ENCODE data around the gene RANBP3.
"Not testable (repeated sequence)": the region's sequence is repeated elsewhere in the genome, so short reads cannot be mapped to it uniquely, and the experiment has no call there.

The RANBP3 gene

GRCh38 chr19:5896365-5897076 lies 81.4 kb downstream of the RANBP3 start:
- no peak for DNase-seq

GRCh38 chr19:5895890-5896289 lies 82.0 kb downstream of the RANBP3 start:
- DNase-seq: no peak

GRCh38 chr19:5895409-5895808 lies 82.5 kb downstream of the RANBP3 start:
- DNase-seq: no peak

DNA sequence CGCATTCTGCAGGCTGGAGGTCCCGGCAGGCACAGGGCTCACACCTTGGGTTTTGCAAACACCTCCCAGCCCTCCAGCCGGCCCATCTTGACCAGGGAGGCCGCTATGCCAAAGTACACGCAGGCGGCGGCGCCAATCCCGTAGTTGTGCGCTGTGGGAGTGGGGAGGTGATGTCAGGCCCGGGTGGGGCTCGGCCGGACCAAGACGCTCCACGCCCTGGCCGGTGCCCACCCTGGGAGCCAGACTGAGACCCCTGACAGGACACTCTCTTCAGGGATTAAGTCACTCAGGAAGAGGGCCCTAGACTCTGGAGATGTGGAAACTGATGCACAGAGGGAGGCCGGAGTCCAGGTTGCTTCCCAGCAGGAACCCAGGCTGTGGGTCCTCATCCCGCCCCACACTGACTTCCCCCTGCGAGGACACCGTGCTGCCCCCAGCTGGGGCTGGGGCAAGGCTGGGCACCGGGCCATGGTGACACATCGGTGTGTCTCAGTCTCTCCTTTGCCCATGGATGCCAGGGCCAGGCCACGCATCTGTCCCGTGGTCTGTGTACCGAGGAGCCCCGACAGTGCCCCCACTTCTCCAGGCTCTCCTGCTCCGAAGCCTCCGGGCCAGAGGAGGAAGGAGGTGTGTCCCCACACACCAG lies 83.1 kb downstream of the RANBP3 start:
- no peak for DNase-seq

DNA sequence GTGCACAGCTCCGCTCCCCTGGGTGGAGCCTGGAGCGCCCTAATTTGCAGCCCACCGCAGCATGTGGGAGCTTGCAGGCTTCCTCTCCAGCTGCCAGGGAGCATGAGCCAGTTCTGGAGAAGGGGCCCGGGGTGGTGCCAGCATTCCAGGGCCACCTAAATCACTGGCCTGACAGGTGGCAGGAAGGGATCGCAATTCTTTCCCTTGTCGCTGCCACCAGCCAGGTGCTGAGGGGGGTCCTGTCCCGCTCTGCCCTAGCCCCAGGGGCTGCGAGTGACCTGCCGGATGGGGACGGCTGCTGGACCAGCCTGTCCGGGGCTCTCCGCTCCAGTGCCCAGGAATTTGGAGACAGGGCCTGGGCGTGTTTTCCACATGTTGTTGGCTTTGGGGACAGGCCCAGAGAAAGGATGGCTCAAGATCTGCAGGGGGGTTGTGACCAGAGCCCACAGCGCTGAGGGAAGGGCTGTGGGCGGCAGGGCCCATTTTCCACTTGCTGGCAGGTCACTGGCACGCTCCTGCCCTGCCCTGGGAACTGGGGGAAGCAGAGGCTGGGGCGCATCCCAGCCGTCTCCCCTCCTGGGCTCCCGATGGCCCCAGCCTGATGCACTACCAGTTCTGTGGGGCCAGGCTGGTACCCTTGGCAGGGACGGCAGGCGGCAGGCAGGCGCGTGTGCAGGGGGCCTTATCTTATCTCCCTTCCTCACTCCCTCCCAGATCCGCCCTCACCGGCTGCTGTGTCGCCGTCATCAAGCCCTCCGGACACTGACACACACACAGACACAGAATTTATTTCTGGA lies 83.8 kb downstream of the RANBP3 start:
- no peak for DNase-seq

GRCh38 chr19:5893296-5893903 lies 84.5 kb downstream of the RANBP3 start:
- no peak for DNase-seq

DNA sequence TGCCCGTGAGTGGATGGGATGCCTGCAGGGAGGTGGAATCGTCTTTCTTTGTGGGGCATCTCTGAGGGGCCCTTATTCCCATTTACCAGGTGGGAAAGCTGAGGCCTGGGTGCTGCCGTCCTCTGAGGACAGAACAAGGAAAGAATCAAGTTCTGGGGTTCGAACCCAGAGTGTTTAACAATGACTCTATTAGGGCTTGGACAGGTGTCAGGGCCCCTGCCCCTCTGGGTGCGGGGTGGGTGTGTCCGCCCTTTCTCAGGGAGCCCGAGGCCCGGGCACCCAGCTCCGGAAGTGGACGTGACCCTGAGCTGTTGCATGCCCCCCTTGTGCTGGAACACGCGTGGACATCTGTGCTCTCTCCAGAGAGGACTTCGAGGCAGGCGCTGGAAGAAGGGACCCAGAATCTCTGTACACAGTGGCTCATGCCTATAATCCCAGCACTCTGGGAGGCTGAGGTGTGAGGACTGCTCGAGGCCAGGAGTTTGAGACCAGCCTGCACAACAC lies 85.1 kb downstream of the RANBP3 start:
- DNase-seq: no peak

DNA sequence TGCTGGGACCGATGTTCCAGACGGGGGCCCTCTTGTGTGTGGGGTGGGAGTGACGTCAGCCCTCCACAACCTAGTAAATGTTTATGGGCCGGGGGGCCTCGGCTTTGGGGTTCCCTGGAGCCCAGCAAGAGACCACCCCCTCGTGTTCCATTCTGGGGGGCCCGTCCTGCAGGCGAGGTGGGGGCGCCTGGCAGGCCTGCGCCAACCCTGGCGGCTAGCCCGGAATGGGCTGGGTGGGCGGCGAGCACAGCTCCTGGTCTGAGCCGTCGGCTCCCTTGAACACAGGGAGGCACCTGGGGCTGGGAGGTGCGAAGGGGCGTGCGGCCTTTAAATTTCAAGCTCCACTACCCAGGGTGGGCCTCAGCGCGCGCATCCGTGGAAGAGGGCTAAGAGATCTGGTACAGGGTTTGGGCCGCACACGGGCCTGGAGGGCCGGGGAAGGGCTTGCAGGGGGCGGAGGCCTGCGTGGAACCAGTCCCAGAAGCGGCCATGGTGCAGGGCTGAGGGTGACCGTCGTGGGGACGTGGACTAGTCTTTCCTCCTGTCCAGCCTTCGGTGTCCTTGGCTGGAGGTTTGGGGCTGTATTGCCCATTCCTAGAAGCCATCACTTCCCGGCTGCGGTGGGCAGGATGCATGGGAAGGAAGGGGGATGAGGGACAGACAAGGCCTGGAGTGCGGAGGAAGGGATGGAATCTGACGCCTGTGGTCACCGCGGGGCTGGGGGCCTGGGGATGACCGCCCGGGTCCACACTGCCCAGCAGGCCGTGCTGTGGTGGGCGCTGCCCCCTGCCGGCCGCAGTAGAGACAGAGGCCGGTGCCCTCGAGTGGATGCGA lies 85.8 kb downstream of the RANBP3 start:
- DNase-seq: peak; percentile 26 to 29

DNA sequence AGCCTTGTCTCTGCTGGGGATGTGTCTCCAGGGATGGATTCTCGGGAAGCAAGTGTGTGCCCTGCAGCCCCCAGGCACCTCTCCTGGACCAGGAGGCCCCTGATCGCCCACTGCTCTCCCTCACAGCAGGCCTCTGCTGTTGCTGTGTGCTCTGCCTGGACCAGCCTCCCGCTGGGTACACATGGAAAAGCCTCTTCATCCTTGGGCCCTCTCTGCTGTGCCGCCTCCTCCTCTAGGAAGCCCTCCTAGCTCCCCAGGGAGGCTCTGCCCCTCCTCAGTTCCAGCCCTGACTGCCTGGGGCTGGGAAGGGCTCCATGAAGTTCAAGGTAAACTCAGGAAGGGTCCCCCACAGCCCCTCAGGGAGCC lies 86.4 kb downstream of the RANBP3 start:
- no peak for DNase-seq

GRCh38 chr19:5890099-5890498 lies 87.8 kb downstream of the RANBP3 start:
- DNase-seq: no peak

GRCh38 chr19:5889288-5889971 lies 88.5 kb downstream of the RANBP3 start:
- DNase-seq: no peak

DNA sequence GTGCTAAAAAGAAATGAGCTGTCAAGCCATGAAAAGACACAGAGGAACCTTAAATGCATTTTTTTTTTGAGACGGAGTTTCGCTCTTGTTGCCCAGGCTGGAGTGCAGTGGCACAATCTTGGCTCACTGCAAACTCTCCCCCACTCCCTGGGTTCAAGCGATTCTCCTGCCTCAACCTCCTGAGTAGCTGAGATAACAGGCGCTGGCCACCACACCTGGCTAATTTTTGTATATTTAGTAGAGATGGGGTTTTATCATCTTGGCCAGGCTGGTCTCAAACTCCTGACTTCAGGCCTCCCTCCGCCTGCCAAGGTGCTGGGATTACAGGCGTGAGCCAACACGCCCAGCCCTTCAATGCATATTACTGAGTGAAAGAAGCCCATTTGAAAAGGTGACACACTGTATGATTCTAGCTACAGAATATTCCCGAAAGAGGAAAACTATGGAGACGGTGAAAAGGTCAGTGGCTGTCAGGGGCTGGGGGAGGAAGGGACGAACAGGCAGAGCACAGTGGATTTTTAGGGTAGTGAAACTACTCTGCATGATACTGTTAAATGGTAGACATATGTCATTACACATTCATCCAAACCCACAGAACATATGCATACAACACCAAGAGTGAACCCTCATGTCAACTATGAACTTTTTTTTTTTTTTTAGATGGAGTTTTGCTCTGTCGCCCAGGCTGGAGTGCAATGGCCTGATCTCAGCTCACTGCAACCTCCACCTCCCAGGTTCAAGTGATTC lies 93.7 kb downstream of the RANBP3 start:
- DNase-seq: not testable (repeated sequence)

DNA sequence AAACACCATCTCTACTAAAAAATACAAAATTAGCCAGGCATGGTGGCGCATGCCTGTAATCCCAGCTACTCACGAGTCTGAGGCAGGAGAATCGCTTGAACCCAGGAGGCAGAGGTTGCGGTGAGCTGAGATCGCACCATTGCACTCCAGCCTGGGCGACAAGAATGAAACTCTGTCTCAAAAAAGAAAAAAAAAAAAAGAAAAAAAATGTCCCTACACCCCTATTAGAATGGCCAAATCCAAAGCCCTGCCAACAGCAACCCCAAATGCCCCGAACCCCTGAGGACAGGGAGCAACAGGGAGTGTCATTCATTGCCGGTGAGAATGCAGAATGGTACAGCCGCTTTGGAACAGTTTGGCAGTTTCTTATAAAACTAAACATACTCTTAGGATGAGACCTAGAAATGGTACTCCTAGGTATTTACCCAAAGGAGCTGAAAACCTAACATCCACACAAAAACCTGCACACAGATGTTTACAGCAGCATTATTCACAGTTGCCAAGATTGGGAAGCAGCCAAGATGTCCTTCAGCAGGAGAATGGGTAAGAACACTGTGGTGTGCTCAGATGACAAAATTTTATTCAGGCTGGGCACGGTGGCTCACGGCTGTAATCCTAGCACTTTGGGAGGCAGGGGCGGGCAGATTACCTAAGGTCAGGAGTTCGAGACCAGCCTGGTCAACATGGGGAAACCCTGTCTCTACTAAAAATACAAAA lies 94.6 kb downstream of the RANBP3 start:
- DNase-seq: not testable (repeated sequence)

- no peak for DNase-seq
Observed at GRCh38 chr19:5882421-5882968, 95.4 kb downstream of the RANBP3 start.

DNA sequence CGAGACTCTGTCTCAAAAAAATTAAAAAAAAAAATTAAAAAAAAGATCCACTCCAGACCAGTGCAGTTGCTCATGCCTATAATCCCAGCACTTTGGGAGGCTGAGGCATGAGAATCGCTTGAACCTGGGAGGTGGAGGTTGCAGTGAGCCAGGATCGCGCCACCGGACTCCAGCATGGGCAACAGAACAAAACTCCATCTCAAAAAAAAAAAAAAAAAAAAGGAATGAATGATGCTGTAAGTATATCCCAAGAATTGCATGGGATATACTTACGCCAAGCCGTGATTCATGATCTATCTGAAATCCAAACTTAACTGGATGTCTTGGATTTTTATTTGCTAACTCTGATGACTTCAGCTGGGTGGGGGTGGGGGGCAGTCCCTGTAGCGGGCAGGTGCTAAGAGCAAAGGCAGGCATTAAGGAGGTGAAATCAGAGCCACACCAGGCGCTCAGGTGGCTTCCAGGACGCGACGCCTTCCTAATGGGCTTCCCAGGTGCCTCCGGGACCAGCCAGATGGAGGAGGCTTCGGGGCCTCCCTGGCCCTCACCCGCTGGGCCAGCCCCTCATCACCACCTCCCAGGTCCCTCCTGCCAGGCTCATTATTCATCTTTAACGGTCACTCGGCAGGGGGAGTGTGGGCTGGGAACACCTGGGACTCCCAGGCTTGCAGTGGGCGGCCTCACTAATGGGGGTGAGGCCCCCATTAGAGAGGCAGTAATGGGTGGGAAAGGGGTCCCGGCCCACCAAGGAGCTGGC lies 96.2 kb downstream of the RANBP3 start:
- no peak for DNase-seq

DNA sequence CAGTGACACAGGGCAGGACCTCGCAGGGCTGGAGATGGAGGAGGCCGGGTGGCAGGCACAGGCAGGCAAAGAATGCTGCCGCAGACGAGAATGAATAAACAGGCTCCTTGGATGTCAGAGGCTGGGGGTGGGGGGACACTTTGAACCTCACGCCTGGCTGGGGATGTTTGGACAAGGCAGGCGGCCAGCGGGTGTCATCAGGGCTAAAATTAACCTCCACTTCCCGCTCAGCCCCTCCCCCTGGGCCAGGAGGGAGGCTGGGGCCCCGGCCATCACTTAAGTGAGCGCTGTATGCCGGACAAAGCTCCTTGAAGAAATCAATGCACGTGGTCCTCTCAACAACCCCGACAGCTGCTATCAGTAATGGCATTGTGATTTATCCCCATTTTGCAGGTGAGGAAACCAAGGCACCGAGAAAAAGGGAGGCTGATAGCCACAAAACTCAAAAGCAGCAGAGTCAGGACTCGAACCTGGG lies 97.3 kb downstream of the RANBP3 start:
- no peak for DNase-seq

- no peak for DNase-seq
Observed at GRCh38 chr19:5880196-5880595, 97.7 kb downstream of the RANBP3 start.

DNA sequence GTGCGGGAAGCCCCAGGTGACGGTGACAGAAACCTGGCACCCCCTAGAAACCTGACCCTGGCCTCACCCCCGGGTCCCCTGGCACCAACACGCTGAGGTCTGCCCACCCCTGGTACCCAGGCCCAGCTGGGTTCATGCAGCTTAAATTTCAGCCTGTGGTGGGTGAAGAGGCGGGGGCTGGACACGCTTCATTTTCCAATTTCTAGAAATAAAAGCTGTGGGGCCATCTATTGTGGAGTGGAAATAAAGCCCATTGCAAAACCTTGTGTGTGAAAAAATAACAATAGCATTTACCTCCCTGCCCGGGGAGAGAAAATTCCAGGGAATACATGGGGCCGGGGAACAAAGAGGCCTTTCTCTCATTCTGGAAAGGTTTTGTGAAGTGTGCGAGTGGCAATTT lies 100.1 kb downstream of the RANBP3 start:
- no peak for DNase-seq

- DNase-seq: no peak
Observed at GRCh38 chr19:5877427-5877826, 100.5 kb downstream of the RANBP3 start.
